HEK293T (cell line): ENCODE results near the gene COX6B2.

Source experiments
- ARNT ChIP-seq: fragments of 450-650 bp; IDR thresholded peaks from 2 replicates; pipeline ENCODE4 v1.6.1; 2017; ENCODE audit warnings: mild to moderate bottlenecking
- BHLHE40 ChIP-seq: fragments of 450-650 bp; IDR thresholded peaks from 2 replicates; pipeline ENCODE4 v1.6.1; 2016; ENCODE audit warnings: mild to moderate bottlenecking, moderate library complexity, borderline replicate concordance
- ELF4 ChIP-seq: fragments of 450-650 bp; IDR thresholded peaks from 2 replicates; pipeline ENCODE4 v1.6.1; 2017; ENCODE audit warnings: antibody characterized with exemption
- FOXA1 ChIP-seq: fragments of 450-650 bp; IDR thresholded peaks from 2 replicates; pipeline ENCODE4 v1.6.1; 2016; ENCODE audit warnings: mild to moderate bottlenecking
- FOXK2 ChIP-seq: fragments of 450-650 bp; IDR thresholded peaks from 2 replicates; pipeline ENCODE4 v1.6.1; 2016; ENCODE audit warnings: mild to moderate bottlenecking
- SUZ12 ChIP-seq: fragments of 450-650 bp; IDR thresholded peaks from 2 replicates; pipeline ENCODE4 v1.6.1; 2016; ENCODE audit warnings: mild to moderate bottlenecking
- TARDBP ChIP-seq: fragments of 450-650 bp; IDR thresholded peaks from 2 replicates; pipeline ENCODE4 v1.6.1; 2016

DNA sequence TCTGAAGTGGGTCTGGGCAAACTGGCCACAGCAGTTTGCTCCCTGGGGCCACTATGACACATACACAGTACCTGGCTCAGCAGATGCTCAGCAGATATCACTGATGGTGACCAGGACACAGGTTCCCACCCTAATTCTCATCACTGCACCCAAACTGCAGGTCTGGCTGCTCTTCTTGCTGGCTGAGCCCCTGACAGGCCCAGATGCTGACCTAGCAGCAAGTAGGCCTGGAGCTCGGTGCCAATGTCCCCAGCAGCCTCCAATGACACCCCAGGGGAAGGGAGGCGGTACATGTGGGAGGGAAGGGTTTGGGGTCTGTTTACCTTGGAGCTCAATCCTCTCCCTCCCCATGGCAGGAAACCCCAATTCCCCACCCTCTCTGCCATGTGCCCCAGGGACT lies 48.0 kb upstream of the COX6B2 start:
- no peak for TF ChIP-seq TARDBP
- no peak for TF ChIP-seq FOXK2
- no peak for TF ChIP-seq SUZ12
- no peak for TF ChIP-seq ELF4
- no peak for TF ChIP-seq BHLHE40
- no peak for TF ChIP-seq FOXA1
- TF ChIP-seq ARNT, result no peak
